Neural progenitor cell (in vitro differentiated cells): Measurements from ENCODE around the gene CSAD.

Experiments
- EZH2 ChIP-seq: fragments of 200-600 bp; sonication (generic); IDR thresholded peaks from 2 replicates; pipeline ENCODE4 v1.6.1; 2017; ENCODE audit warnings: antibody characterized with exemption, mild to moderate bottlenecking, moderate library complexity
- EZH2phosphoT487 ChIP-seq: fragments of 200-600 bp; sonication (generic); IDR thresholded peaks from 2 replicates; pipeline ENCODE4 v1.6.1; 2017; ENCODE audit warnings: antibody characterized with exemption
- TF ChIP-seq, protein P1 (sequence below): fragments of 200-600 bp; sonication (generic); IDR thresholded peaks from 2 replicates; pipeline ENCODE4 v1.5.1; 2017; ENCODE audit warnings: antibody characterized with exemption, mild to moderate bottlenecking

DNA sequence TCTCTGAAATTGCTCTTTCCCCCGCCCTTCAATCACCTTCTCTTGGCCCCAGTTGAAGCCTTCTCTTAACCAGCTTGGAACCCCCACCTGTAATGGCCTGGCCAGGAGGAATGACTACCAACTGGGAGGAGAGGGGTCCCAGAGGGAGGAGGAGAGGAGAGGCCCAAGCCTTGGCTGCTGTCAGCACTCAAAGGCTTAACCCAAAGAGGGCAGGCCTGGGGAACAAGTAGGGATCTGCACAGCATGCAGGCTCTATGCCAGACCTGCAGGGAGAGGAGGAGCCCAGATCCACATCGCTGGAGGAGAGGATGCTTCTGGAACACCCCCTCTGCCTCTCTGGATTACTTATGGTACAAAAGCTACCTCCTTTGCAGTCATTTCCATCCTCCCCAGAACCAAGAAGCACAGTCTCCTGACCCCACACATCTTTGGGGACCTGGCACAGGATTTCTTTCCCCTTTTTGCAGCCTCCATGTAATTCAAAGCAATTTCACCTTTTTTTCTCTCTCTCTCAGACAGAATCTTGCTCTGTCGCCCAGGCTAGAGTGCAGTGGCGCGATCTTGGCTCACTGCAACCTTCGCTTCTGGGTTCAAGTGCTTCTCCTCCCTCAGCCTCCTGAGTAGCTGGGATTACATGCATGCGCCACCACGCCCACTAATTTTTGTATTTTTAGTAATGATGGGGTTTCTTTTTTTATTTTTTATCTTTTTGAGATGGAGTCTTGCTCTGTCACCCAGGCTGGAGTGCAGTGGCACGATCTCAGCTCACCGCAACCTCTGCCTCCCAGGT is 45.1 kb upstream of the CSAD start:
- TF ChIP-seq, protein P1, sequence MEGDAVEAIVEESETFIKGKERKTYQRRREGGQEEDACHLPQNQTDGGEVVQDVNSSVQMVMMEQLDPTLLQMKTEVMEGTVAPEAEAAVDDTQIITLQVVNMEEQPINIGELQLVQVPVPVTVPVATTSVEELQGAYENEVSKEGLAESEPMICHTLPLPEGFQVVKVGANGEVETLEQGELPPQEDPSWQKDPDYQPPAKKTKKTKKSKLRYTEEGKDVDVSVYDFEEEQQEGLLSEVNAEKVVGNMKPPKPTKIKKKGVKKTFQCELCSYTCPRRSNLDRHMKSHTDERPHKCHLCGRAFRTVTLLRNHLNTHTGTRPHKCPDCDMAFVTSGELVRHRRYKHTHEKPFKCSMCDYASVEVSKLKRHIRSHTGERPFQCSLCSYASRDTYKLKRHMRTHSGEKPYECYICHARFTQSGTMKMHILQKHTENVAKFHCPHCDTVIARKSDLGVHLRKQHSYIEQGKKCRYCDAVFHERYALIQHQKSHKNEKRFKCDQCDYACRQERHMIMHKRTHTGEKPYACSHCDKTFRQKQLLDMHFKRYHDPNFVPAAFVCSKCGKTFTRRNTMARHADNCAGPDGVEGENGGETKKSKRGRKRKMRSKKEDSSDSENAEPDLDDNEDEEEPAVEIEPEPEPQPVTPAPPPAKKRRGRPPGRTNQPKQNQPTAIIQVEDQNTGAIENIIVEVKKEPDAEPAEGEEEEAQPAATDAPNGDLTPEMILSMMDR: no peak
- TF ChIP-seq EZH2 (no peak), EZH2phosphoT487 (no peak)
